Astrocyte (in vitro differentiated cells and primary cell): ENCODE results near the gene COL6A3. TPM values are rescaled to one million over a fixed set of nuclear protein-coding genes. Genes with fewer than 3 reads are reported as not detected.

ENCODE experiments used
- DNase-seq: peaks from one replicate; pipeline ENCODE4 v3.0.0-alpha.2; 2010; ENCODE audit warnings: low read depth
- FAIRE-seq: peaks from 2 replicates; lab custom pipeline; 2011; peaks lifted over from hg19 to GRCh38; lab: Jason Lieb, UNC
- H2AFZ ChIP-seq: 2 replicates; pipeline ENCODE4 v1.6.0; 2012; ENCODE audit warnings: low read depth, low read length, inconsistent platforms
- H3K27ac ChIP-seq: 2 replicates; pipeline ENCODE4 v1.5.1; 2011; ENCODE audit warnings: low read depth, low read length, inconsistent platforms
- H3K27me3 ChIP-seq: 2 replicates; pipeline ENCODE4 v1.6.0; 2011; ENCODE audit warnings: low read length, inconsistent platforms; ENCODE audit not compliant: insufficient read depth
- H3K36me3 ChIP-seq: 2 replicates; pipeline ENCODE4 v1.5.1; 2011; ENCODE audit warnings: low read length, inconsistent platforms; ENCODE audit not compliant: insufficient read depth
- H3K4me1 ChIP-seq: 2 replicates; pipeline ENCODE4 v1.5.1; 2011; ENCODE audit warnings: low read length, inconsistent platforms; ENCODE audit not compliant: insufficient read depth
- H3K4me2 ChIP-seq: 2 replicates; pipeline ENCODE4 v1.6.0; 2012; ENCODE audit warnings: low read length, inconsistent platforms
- H3K4me3 ChIP-seq: 2 replicates; pipeline ENCODE4 v1.5.1; 2011; ENCODE audit warnings: low read depth, mild to moderate bottlenecking, low read length, inconsistent platforms; ENCODE audit not compliant: insufficient read depth
- H3K79me2 ChIP-seq: 2 replicates; pipeline ENCODE4 v1.6.0; 2012; ENCODE audit warnings: mild to moderate bottlenecking, low read length, inconsistent platforms; ENCODE audit not compliant: insufficient read depth
- H3K9ac ChIP-seq: 2 replicates; pipeline ENCODE4 v1.6.0; 2012; ENCODE audit warnings: mild to moderate bottlenecking, low read length, inconsistent platforms
- H3K9me3 ChIP-seq: 2 replicates; pipeline ENCODE4 v1.5.1; 2012; ENCODE audit warnings: low read depth, mild to moderate bottlenecking, low read length, inconsistent platforms; ENCODE audit not compliant: insufficient read depth
- H4K20me1 ChIP-seq: 2 replicates; pipeline ENCODE4 v1.6.0; 2012; ENCODE audit warnings: low read length, inconsistent platforms; ENCODE audit not compliant: insufficient read depth
- H3K27ac Mint-ChIP-seq: one replicate; pipeline ENCODE4 v1.8.0; 2021; ENCODE audit warnings: mild to moderate bottlenecking, mixed read lengths; ENCODE audit not compliant: unreplicated experiment
- H3K27me3 Mint-ChIP-seq: one replicate; pipeline ENCODE4 v1.8.0; 2021; ENCODE audit warnings: low read depth, mixed read lengths; ENCODE audit not compliant: unreplicated experiment
- H3K36me3 Mint-ChIP-seq: one replicate; pipeline ENCODE4 v1.8.0; 2021; ENCODE audit warnings: low read depth, mixed read lengths; ENCODE audit not compliant: unreplicated experiment
- H3K4me1 Mint-ChIP-seq: one replicate; pipeline ENCODE4 v1.8.0; 2021; ENCODE audit warnings: low read depth, mixed read lengths; ENCODE audit not compliant: unreplicated experiment
- H3K4me3 Mint-ChIP-seq: one replicate; pipeline ENCODE4 v1.8.0; 2021; ENCODE audit warnings: mild to moderate bottlenecking, moderate library complexity, mixed read lengths; ENCODE audit not compliant: unreplicated experiment
- H3K9me3 Mint-ChIP-seq: one replicate; pipeline ENCODE4 v1.8.0; 2021; ENCODE audit warnings: mild to moderate bottlenecking, mixed read lengths; ENCODE audit not compliant: unreplicated experiment
- EZH2 ChIP-seq: IDR thresholded peaks from 2 replicates; pipeline ENCODE4 v1.6.1; 2012; ENCODE audit warnings: mild to moderate bottlenecking, low read length, inconsistent platforms; ENCODE audit not compliant: insufficient read depth
- total RNA-seq: library from RNA; stranded (reverse); gene quantifications from 2 replicates; pipeline ENCODE4 v1.2.1, GENCODE V29; 2021
- TF ChIP-seq, protein P1 (sequence below): IDR thresholded peaks from 2 replicates; pipeline ENCODE4 v1.5.1; 2011; ENCODE audit warnings: low read depth, mild to moderate bottlenecking, inconsistent platforms, low read length, moderate library complexity; ENCODE audit not compliant: insufficient read depth

Gene COL6A3
- total RNA-seq, 1 donor from 2014 or later, result 200 TPM

DNA sequence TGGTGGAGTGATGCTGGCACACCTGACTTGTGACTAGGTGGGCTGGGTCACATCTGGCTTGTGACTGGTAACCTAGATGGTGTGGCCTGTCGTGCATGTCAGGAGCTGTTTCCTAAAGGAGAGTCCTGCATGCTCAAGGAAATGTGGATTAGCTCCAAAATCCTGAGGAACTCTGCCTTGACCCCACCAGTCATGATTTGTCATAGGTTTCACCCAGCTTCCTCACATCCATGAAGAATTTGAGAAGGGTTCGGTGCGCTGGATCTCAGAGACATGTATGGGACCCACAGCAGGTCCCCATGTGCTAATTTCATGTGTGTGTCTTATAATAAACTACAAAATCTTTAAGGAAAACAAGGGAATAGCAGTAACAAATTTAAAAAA, 107.2 kb downstream of the COL6A3 start:
- Mint-ChIP-seq H3K4me3 (no peak overlapping the region), H3K36me3 (no peaks in the 10 kb centered on the region), H3K27me3 (no peaks in the 10 kb centered on the region), H3K9me3 (peaks cover 19% of the 10 kb centered on the region), H3K27ac (no peak overlapping the region), H3K4me1 (peaks cover 20% of the 10 kb centered on the region)
- H3K79me2 ChIP-seq, result no peaks in the 10 kb centered on the region
- DNase-seq (no peak), FAIRE-seq (peak; percentile 78)
- H3K4me3 ChIP-seq, result no peak overlapping the region
- H3K9ac ChIP-seq, result peak overlapping the region; percentile 71
- H3K27ac ChIP-seq, result peak overlapping the region; percentile 92
- no peaks in the 10 kb centered on the region for H3K27me3 ChIP-seq
- H3K36me3 ChIP-seq, result no peaks in the 10 kb centered on the region
- no peaks in the 10 kb centered on the region for H4K20me1 ChIP-seq
- peaks cover 29% of the 10 kb centered on the region for H3K4me1 ChIP-seq
- H3K4me2 ChIP-seq, result peak overlapping the region; percentile 54
- H3K9me3 ChIP-seq, result no peaks in the 10 kb centered on the region
- TF ChIP-seq, protein P1, sequence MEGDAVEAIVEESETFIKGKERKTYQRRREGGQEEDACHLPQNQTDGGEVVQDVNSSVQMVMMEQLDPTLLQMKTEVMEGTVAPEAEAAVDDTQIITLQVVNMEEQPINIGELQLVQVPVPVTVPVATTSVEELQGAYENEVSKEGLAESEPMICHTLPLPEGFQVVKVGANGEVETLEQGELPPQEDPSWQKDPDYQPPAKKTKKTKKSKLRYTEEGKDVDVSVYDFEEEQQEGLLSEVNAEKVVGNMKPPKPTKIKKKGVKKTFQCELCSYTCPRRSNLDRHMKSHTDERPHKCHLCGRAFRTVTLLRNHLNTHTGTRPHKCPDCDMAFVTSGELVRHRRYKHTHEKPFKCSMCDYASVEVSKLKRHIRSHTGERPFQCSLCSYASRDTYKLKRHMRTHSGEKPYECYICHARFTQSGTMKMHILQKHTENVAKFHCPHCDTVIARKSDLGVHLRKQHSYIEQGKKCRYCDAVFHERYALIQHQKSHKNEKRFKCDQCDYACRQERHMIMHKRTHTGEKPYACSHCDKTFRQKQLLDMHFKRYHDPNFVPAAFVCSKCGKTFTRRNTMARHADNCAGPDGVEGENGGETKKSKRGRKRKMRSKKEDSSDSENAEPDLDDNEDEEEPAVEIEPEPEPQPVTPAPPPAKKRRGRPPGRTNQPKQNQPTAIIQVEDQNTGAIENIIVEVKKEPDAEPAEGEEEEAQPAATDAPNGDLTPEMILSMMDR, result no peak
- no peak for TF ChIP-seq EZH2
- no peak overlapping the region for H2AFZ ChIP-seq

DNA sequence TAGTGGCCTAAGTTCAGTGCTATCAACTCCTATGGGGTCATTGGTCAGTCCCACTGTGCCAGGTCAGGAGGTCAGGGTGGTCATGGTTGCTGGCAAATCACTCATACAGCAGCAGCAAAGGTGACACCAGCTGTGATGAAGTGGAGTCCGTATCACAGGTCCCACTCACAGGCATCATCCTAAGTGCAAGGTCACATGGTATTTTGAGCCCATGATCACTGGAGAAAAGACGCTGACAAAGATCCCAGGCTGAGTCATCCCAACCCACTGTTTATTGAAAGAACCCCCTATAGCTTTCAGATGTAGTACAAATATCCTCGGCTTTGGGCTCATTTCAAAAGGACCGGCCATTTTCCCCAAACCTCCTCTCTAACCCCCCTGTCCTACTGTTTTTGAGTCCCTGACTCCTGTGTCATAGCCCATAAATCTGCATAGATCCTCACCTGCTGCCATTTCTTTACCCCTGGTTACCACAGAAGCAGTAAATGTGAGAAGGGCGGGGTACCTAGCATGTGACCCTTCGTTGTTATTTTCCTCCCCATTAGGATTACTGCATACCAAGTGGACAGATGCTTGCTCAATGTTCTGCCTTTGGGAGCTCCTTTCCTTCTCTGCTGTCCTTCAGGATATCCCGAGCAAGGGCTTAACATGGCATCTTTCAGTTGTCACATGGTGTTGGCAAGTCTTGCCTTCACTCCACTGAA, 107.7 kb downstream of the COL6A3 start:
- Histone ChIP-seq H3K4me1 (peaks cover 29% of the 10 kb centered on the region), H3K9me3 (no peaks in the 10 kb centered on the region), H3K4me3 (no peak overlapping the region), H3K9ac (peak overlapping the region; percentile 71), H3K27me3 (no peaks in the 10 kb centered on the region), H3K4me2 (peak overlapping the region; percentile 54), H3K79me2 (no peaks in the 10 kb centered on the region), H4K20me1 (no peaks in the 10 kb centered on the region), H3K27ac (peak overlapping the region; percentile 92), H2AFZ (no peak overlapping the region), H3K36me3 (no peaks in the 10 kb centered on the region)
- peaks cover 22% of the 10 kb centered on the region for H3K9me3 Mint-ChIP-seq
- H3K4me1 Mint-ChIP-seq, result peaks cover 20% of the 10 kb centered on the region
- no peak for TF ChIP-seq EZH2
- TF ChIP-seq, protein P1, result no peak
- H3K36me3 Mint-ChIP-seq, result no peaks in the 10 kb centered on the region
- H3K27me3 Mint-ChIP-seq, result no peaks in the 10 kb centered on the region
- DNase-seq, result peak; percentile 75
- no peak for FAIRE-seq
- no peak overlapping the region for H3K27ac Mint-ChIP-seq
- no peak overlapping the region for H3K4me3 Mint-ChIP-seq

DNA sequence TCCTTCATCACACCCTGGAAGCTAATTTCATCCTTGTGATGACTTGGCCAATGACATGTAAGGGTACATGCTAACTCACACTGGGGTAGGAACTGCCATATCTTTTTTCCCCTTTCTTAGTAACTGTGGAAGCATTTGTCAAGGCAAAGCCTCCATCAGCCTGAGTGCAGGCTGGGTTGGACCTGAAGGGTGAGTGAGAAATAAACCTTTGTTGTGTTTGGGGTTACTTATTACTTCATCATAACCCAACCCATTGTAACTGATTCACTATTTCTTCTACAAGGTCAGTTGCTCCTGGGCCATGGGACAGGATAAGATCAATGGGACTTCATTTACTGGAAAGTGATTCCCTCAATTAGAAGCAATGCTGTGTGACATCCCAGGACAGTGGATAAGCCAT, 108.4 kb downstream of the COL6A3 start:
- peaks cover 19% of the 10 kb centered on the region for H3K4me1 Mint-ChIP-seq

More for the DNA sequence above, 108.4 kb downstream of the COL6A3 start:
- DNase-seq, result no peak
- H3K4me1 ChIP-seq, result peaks cover 30% of the 10 kb centered on the region
- Mint-ChIP-seq H3K36me3 (no peaks in the 10 kb centered on the region), H3K27ac (no peak overlapping the region), H3K9me3 (peaks cover 23% of the 10 kb centered on the region), H3K27me3 (no peaks in the 10 kb centered on the region), H3K4me3 (no peak overlapping the region)
- no peak for TF ChIP-seq EZH2
- TF ChIP-seq, protein P1, result no peak
- H3K4me2 ChIP-seq, result peak overlapping the region; percentile 54
- H3K27ac ChIP-seq, result peak overlapping the region; percentile 92
- no peaks in the 10 kb centered on the region for H3K79me2 ChIP-seq
- H3K4me3 ChIP-seq, result no peak overlapping the region
- H3K36me3 ChIP-seq, result no peaks in the 10 kb centered on the region
- H4K20me1 ChIP-seq, result no peaks in the 10 kb centered on the region
- H3K27me3 ChIP-seq, result no peaks in the 10 kb centered on the region
- no peaks in the 10 kb centered on the region for H3K9me3 ChIP-seq
- FAIRE-seq, result no peak
- peak overlapping the region; percentile 51 for H3K9ac ChIP-seq
- no peak overlapping the region for H2AFZ ChIP-seq
